Measurements from ENCODE around the gene NEU1. TPM values are rescaled to one million over a fixed set of nuclear protein-coding genes. Genes with fewer than 3 reads are reported as not detected.
A peak's percentile ranks its signal among the peaks of the same experiment; 100 is the strongest.
"Not testable (repeated sequence)": the region's sequence is repeated elsewhere in the genome, so short reads cannot be mapped to it uniquely, and the experiment has no call there.

The NEU1 gene
- total RNA-seq, 1 experiment from 2014 or later = 44.8 TPM

DNA sequence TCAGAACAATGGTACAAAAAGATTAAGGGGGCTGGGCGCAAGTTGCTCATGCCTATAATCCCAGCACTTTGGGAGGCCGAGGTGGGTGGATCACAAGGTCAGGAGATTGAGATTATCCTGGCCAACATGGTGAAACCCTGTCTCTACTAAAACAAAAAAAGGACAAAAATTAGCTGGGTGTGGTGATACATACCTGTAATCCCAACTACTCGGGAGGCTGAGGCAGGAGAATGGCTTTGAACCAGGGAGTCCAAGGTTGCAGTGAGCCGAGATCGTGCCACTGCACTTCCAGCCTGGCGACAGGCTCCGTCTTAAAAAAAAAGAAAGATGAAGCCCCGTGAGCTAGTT is 22.9 kb downstream of the NEU1 start:
- H3K27me3 Mint-ChIP-seq (ENCODE audit: low read depth); H3K9me3 Mint-ChIP-seq; DNase-seq (ENCODE audit: low spot score); ATAC-seq; H3K4me3 Mint-ChIP-seq; H3K27ac Mint-ChIP-seq: not testable (repeated sequence)
- POLR2A ChIA-PET = interaction anchor here (1.3 kb wide), 1 partner anchor 44 kb away, joined by 4 read pairs; the partner anchor contains the start of gene VARS1
- H3K36me3 Mint-ChIP-seq = peaks cover 63% of the 10 kb centered on the region
- H3K4me1 Mint-ChIP-seq = peaks cover 28% of the 10 kb centered on the region
- CTCF ChIA-PET = interaction anchor here (0.9 kb wide), 1 partner anchor 67 kb away, joined by 3 read pairs; no protein-coding TSS in a partner anchor
- 0 out of 2 replicates have a peak, but pooled peaks have one; percentile 7 for TF ChIP-seq ZNF416 (CRISPR knock-in tag; IDR thresholded peaks at IDR 0.05)
- peak; percentile 18; the same call in 1 of the 2 replicates for TF ChIP-seq ERG (CRISPR knock-in tag; IDR thresholded peaks at IDR 0.05)
- 0 out of 2 replicates have a peak, but pooled peaks have one; percentile 21 for TF ChIP-seq ZNF671 (CRISPR knock-in tag; IDR thresholded peaks at IDR 0.05)
- peak; percentile 53; the same call in 1 of the 2 replicates for TF ChIP-seq ZNF532 (CRISPR knock-in tag; IDR thresholded peaks at IDR 0.05; ENCODE audit: borderline replicate concordance)

DNA sequence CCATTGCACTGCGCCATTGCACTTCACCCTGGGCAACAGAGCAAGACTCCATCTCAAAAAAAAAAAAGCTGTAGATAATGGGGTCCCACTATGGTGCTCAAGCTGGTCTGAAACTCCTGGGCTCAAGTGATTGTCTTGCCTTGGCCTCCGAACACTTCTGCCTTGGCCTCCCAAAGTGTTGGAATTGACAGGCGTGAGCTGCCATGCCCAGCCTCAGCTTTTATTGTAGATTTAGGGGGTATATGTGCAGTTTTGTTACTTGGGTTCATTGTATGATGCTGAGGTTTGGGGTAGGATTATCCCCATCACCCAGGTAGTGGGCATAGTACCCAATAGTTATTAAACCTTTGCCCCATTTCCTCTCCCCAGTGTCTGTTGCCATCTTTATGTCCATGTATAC is 23.7 kb downstream of the NEU1 start:
- no peaks in the 10 kb centered on the region for H3K9me3 Mint-ChIP-seq
- CTCF ChIA-PET = interaction anchor here (1.3 to 1.4 kb wide), 3 partner anchors 43 to 69 kb away, joined by 3 to 6 read pairs (median 4); partner anchors contain the start of gene VARS1
- peaks cover 28% of the 10 kb centered on the region for H3K4me1 Mint-ChIP-seq
- H3K27ac Mint-ChIP-seq = peak overlapping the region; percentile 49; the same call in 1 of the 2 replicates
- POLR2A ChIA-PET = interaction anchor here (0.7 to 1.3 kb wide), 3 partner anchors 43 to 302 kb away, joined by 3 to 4 read pairs (median 3); partner anchors contain the start of gene VARS1
- H3K4me3 Mint-ChIP-seq = peak overlapping the region; percentile 99
- ATAC-seq (no peak), DNase-seq (ENCODE audit: low spot score) (no peak)
- TF ChIP-seq ZNF121 (CRISPR knock-in tag; IDR thresholded peaks at IDR 0.05) = peak; percentile 16; the same call in 1 of the 2 replicates
- no peak for TF ChIP-seq NFATC4 (CRISPR knock-in tag; IDR thresholded peaks at IDR 0.05)
- no peaks in the 10 kb centered on the region for H3K27me3 Mint-ChIP-seq (ENCODE audit: low read depth)
- peaks cover 64% of the 10 kb centered on the region for H3K36me3 Mint-ChIP-seq

- peaks cover 28% of the 10 kb centered on the region for H3K4me1 Mint-ChIP-seq
- ChIA-PET CTCF (interaction anchor here (1.3 to 1.4 kb wide), 3 partner anchors 42 to 68 kb away, joined by 3 to 6 read pairs (median 4); partner anchors contain the start of gene VARS1), POLR2A (interaction anchor here (0.9 kb wide), 1 partner anchor 72 kb away, joined by 3 read pairs; no protein-coding TSS in a partner anchor)
- H3K27me3 Mint-ChIP-seq (ENCODE audit: low read depth); DNase-seq (ENCODE audit: low spot score); H3K9me3 Mint-ChIP-seq; ATAC-seq: not testable (repeated sequence)
- H3K27ac Mint-ChIP-seq = peak overlapping the region; percentile 100; the same call in 1 of the 2 replicates
- H3K4me3 Mint-ChIP-seq = peak overlapping the region; percentile 99
- peaks cover 64% of the 10 kb centered on the region for H3K36me3 Mint-ChIP-seq
These were observed 24.5 kb downstream of the NEU1 start for GRCh38 chr6:31838114-31838553.

DNA sequence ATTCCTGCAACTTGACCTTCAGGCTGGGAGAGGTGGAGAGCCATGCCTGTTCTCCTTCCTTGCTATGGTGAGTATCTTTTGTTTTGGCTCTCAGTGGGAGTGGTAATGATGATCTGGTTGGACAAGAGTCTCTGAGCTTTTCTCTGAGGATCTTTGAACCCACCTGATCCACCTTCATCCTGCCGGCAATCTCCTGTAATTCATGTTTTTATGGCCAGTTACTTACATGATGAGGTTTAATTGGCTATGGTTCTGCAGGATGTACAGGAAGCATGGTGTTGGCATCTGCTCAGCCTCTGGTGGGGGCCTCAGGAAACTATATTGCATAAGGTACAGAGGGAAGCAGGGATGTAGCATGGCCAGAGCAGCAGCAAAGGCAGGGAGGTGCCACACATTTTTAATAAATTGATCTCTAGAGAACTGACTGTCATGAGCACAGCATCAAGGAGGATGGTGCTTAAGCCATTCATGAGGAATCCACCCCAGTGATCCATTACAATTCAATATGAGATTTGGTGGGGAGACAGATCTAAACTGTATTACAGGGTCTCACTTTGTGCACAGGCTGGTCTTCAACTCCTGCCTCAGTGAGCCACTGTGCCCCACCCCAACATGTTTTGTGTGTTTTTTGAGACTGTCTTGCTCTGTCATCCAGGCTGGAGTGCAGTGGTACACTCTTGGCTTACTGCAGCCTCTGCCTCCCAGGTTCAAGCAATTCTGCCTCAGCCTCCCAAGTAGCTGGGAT is 25.1 kb downstream of the NEU1 start:
- H3K9me3 Mint-ChIP-seq = no peaks in the 10 kb centered on the region
- peak overlapping the region; percentile 100 for H3K27ac Mint-ChIP-seq
- H3K4me3 Mint-ChIP-seq = peak overlapping the region; percentile 99
- no peak for DNase-seq (ENCODE audit: low spot score)
- ATAC-seq = no peak
- ChIA-PET CTCF (interaction anchor here (0.7 to 1.3 kb wide), 2 partner anchors 42 to 46 kb away, joined by 3 read pairs; partner anchors contain the start of gene VARS1), POLR2A (interaction anchor here (1.6 kb wide), 1 partner anchor 22 kb away, joined by 4 read pairs; the partner anchor contains the start of genes HSPA1A and HSPA1L)
- H3K27me3 Mint-ChIP-seq (ENCODE audit: low read depth) = no peaks in the 10 kb centered on the region
- peaks cover 28% of the 10 kb centered on the region for H3K4me1 Mint-ChIP-seq
- H3K36me3 Mint-ChIP-seq = peaks cover 64% of the 10 kb centered on the region
- TF ChIP-seq ZNF671 (CRISPR knock-in tag; IDR thresholded peaks at IDR 0.05) (no peak), EMX1 (CRISPR knock-in tag; IDR thresholded peaks at IDR 0.05) (peak; percentile 46; the same call in 1 of the 2 replicates), ZNF532 (CRISPR knock-in tag; IDR thresholded peaks at IDR 0.05; ENCODE audit: borderline replicate concordance) (peak; percentile 13; the same call in 1 of the 2 replicates)
- TF ChIP-seq, protein P1, sequence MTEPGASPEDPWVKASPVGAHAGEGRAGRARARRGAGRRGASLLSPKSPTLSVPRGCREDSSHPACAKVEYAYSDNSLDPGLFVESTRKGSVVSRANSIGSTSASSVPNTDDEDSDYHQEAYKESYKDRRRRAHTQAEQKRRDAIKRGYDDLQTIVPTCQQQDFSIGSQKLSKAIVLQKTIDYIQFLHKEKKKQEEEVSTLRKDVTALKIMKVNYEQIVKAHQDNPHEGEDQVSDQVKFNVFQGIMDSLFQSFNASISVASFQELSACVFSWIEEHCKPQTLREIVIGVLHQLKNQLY (CRISPR knock-in tag; IDR thresholded peaks at IDR 0.05) = no peak
